GM23338 (cell line): ENCODE measurements around the gene AFF3.

ENCODE experiments used
- CTCF ChIP-seq, 2 experiments: fragments of 200-600 bp in 1 of 2; sonication (generic) in 1 of 2; conservative IDR thresholded peaks; 2 replicates each; pipeline versions ENCODE4 v1.5.1 to v1.6.1; 2016 to 2017; ENCODE audit warnings: antibody characterized with exemption in 2 of 2, low read depth in 2 of 2, mild to moderate bottlenecking in 2 of 2, moderate library complexity in 1 of 2
- JUNB ChIP-seq: IDR thresholded peaks from one replicate; pipeline ENCODE4 v1.6.1; 2016; ENCODE audit warnings: antibody characterized with exemption; ENCODE audit not compliant: unreplicated experiment

- no peak for TF ChIP-seq CTCF (conservative IDR thresholded peaks at IDR 0.05; ENCODE audit: low read depth in 2 of 2)
- TF ChIP-seq JUNB, result no peak
Observed at GRCh38 chr2:100146657-100146960, 4.2 kb upstream of the AFF3 start.
